NCI-H146 treated with DMSO at 0.1 percent for 48 hours (cell line): ENCODE results near the gene ZNF256.

Experiments used
- DNase-seq: peaks from one replicate; lab custom pipeline; 2025; ENCODE audit not compliant: unreplicated experiment; lab: John Stamatoyannopoulos, UW

ZNF256 gene

DNA sequence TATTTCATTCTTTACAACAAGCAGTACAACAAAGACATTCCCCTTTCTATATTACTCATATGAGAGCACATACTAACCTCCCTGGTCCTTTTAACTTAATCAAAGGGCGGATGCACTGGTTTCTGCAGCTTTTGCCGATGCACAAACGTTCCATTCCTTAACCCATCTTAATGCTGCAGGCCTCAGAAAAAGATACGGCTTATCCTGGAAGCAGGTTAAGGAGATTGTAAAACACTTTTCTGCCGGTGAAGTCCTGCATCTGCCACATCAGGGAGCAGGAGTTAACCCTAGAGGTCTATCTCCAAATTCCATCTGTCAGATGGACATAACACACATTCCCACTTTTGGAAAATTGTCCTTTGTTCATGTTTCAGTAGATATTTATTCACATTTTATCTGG, 47.2 kb downstream of the ZNF256 start:
- DNase-seq = no peak
